ENCODE results near the gene MICAL3. TPM values are rescaled to one million over a fixed set of nuclear protein-coding genes. Genes with fewer than 3 reads are reported as not detected.

Gene MICAL3
- total and polyA plus RNA-seq, 2 donors from 2014 or later = 5.0 to 99.4 TPM

GRCh38 chr22:17817511-17818065 lies 206.8 kb downstream of the MICAL3 start:
- intact Hi-C loops (cut with DNase I) = no loop called here
- no peak for FAIRE-seq
- no peak for TF ChIP-seq CTCF (IDR thresholded peaks at IDR 0.05; ENCODE audit: borderline replicate concordance, extremely low read depth, insufficient read depth)

GRCh38 chr22:17817079-17817478 lies 207.3 kb downstream of the MICAL3 start:
- TF ChIP-seq CTCF (IDR thresholded peaks at IDR 0.05; ENCODE audit: borderline replicate concordance, extremely low read depth, insufficient read depth) = no peak
- intact Hi-C loops (cut with DNase I) = no loop called here
- H3K9me3 ChIP-seq (ENCODE audit: control insufficient read depth in 2 of 3, insufficient read depth in 1 of 3, low read length in 3 of 3) = no peaks in the 10 kb centered on the region
- no peak overlapping the region for H3K4me3 ChIP-seq (ENCODE audit: low read length in 3 of 3)
- peaks cover 2 to 31% (median 24%) of the 10 kb centered on the region in 3 donors for H3K36me3 ChIP-seq (ENCODE audit: control insufficient read depth in 2 of 3, insufficient read depth in 3 of 3, low read length in 3 of 3)
- no peaks in the 10 kb centered on the region for H3K27me3 ChIP-seq (ENCODE audit: control insufficient read depth, insufficient read depth, low read length)
- no peaks in the 10 kb centered on the region for H3K4me1 ChIP-seq (ENCODE audit: control insufficient read depth in 2 of 3, insufficient read depth in 2 of 3, low read depth in 1 of 3, low read length in 3 of 3)
- no peak overlapping the region for H3K9ac ChIP-seq (ENCODE audit: low read length in 3 of 3)
- no peak overlapping the region for H3K27ac ChIP-seq (ENCODE audit: low read depth in 2 of 2, low read length in 2 of 2)
- DNase-seq (no peak), FAIRE-seq (no peak)

More at GRCh38 chr22:17817511-17818065, 206.8 kb downstream of the MICAL3 start:
- no peak for DNase-seq
- Histone ChIP-seq H3K36me3 (ENCODE audit: control insufficient read depth in 2 of 3, insufficient read depth in 3 of 3, low read length in 3 of 3) (peaks cover 2 to 31% (median 22%) of the 10 kb centered on the region in 3 donors), H3K27me3 (ENCODE audit: control insufficient read depth, insufficient read depth, low read length) (no peaks in the 10 kb centered on the region), H3K4me1 (ENCODE audit: control insufficient read depth in 2 of 3, insufficient read depth in 2 of 3, low read depth in 1 of 3, low read length in 3 of 3) (no peaks in the 10 kb centered on the region), H3K27ac (ENCODE audit: low read depth in 2 of 2, low read length in 2 of 2) (no peak overlapping the region), H3K9me3 (ENCODE audit: control insufficient read depth in 2 of 3, insufficient read depth in 1 of 3, low read length in 3 of 3) (no peaks in the 10 kb centered on the region), H3K4me3 (ENCODE audit: low read length in 3 of 3) (no peak overlapping the region), H3K9ac (ENCODE audit: low read length in 3 of 3) (no peak overlapping the region)

DNA sequence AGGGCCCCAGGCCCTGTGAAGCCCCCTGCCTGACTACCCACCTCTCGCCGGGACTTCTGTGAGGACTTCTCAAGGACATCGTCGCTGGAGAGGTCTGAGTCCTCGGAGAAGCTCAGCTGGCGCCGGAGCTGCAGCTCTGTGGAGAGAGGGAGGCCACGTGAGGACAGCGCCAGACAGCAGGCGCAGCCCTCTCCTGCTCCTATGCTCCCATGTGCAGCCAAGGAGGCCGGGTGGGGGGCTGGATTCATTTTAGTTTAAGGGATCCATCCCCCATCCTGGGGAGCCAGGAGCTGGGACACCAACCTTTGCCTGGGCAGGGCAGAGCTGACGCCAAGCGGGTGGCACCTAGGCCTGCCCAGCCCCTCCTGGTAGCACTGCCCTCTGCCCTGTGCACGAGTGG lies 207.7 kb downstream of the MICAL3 start:
- DNase-seq (no peak), FAIRE-seq (no peak)
- TF ChIP-seq CTCF (IDR thresholded peaks at IDR 0.05; ENCODE audit: borderline replicate concordance, extremely low read depth, insufficient read depth) = no peak
- Histone ChIP-seq H3K27me3 (ENCODE audit: control insufficient read depth, insufficient read depth, low read length) (no peaks in the 10 kb centered on the region), H3K9me3 (ENCODE audit: control insufficient read depth in 2 of 3, insufficient read depth in 1 of 3, low read length in 3 of 3) (no peaks in the 10 kb centered on the region), H3K4me1 (ENCODE audit: control insufficient read depth in 2 of 3, insufficient read depth in 2 of 3, low read depth in 1 of 3, low read length in 3 of 3) (no peaks in the 10 kb centered on the region), H3K27ac (ENCODE audit: low read depth in 2 of 2, low read length in 2 of 2) (no peak overlapping the region), H3K4me3 (ENCODE audit: low read length in 3 of 3) (no peak overlapping the region), H3K9ac (ENCODE audit: low read length in 3 of 3) (no peak overlapping the region), H3K36me3 (ENCODE audit: control insufficient read depth in 2 of 3, insufficient read depth in 3 of 3, low read length in 3 of 3) (peaks cover 2 to 35% (median 23%) of the 10 kb centered on the region in 3 donors)
- intact Hi-C loops (cut with DNase I) = no loop called here
